Neural cell (in vitro differentiated cells): ENCODE results near the gene ITGB1. TPM values are rescaled to one million over a fixed set of nuclear protein-coding genes. Genes with fewer than 3 reads are reported as not detected.
A peak's percentile ranks its signal among the peaks of the same experiment; 100 is the strongest.

Experiments
- H2AFZ ChIP-seq: fragments of 200-600, 300-800 bp; sonication (generic), shearing (Covaris generic); 2 replicates; pipeline ENCODE4 v1.6.0; 2014; ENCODE audit warnings: low read depth, mild to moderate bottlenecking, antibody characterized with exemption, low read length, moderate library complexity
- H3F3A ChIP-seq: fragments of 200-600 bp; shearing (Covaris generic); 2 replicates; pipeline ENCODE4 v1.6.1; 2016; ENCODE audit warnings: mild to moderate bottlenecking, moderate library complexity, mixed read lengths, antibody characterized with exemption, low read length; ENCODE audit not compliant: insufficient read depth, poor library complexity, severe bottlenecking
- H3K27ac ChIP-seq: fragments of 200-600, 300-800 bp; sonication (generic), shearing (Covaris generic); 2 replicates; pipeline ENCODE4 v1.5.1; 2014; ENCODE audit warnings: mild to moderate bottlenecking, low read length, moderate library complexity
- H3K27me3 ChIP-seq: fragments of 300-800, 200-600 bp; sonication (generic), shearing (Covaris generic); 2 replicates; pipeline ENCODE4 v1.6.0; 2014; ENCODE audit warnings: mild to moderate bottlenecking, low read depth, low read length, moderate library complexity; ENCODE audit not compliant: insufficient read depth
- H3K36me3 ChIP-seq: fragments of 300-800, 200-600 bp; sonication (generic), shearing (Covaris generic); 2 replicates; pipeline ENCODE4 v1.5.1; 2014; ENCODE audit warnings: mild to moderate bottlenecking, antibody characterized with exemption, low read length, moderate library complexity; ENCODE audit not compliant: insufficient read depth
- H3K4me2 ChIP-seq: fragments of 300-800, 200-600 bp; sonication (generic), shearing (Covaris generic); 2 replicates; pipeline ENCODE4 v1.6.0; 2014; ENCODE audit warnings: mild to moderate bottlenecking, low read length
- H3K4me3 ChIP-seq: fragments of 300-800, 200-600 bp; sonication (generic), shearing (Covaris generic); 2 replicates; pipeline ENCODE4 v1.5.1; 2014; ENCODE audit warnings: mild to moderate bottlenecking, low read length, moderate library complexity
- H3K79me2 ChIP-seq: fragments of 200-600 bp; shearing (Covaris generic); replicated peaks from 2 replicates; pipeline ENCODE4 v1.6.0; 2014; ENCODE audit warnings: mild to moderate bottlenecking, low read length, moderate library complexity; ENCODE audit not compliant: insufficient read depth
- H3K9ac ChIP-seq: fragments of 300-800, 200-600 bp; sonication (generic), shearing (Covaris generic); 2 replicates; pipeline ENCODE4 v1.6.1; 2016; ENCODE audit warnings: mild to moderate bottlenecking, low read length, mixed read lengths
- H3K9me2 ChIP-seq: fragments of 200-600 bp; shearing (Covaris generic); 2 replicates; pipeline ENCODE4 v1.6.1; 2016; ENCODE audit warnings: mild to moderate bottlenecking, low read length, mixed read lengths; ENCODE audit not compliant: insufficient read depth
- H3K9me3 ChIP-seq: fragments of 200-600, 300-800 bp; sonication (generic), shearing (Covaris generic); 2 replicates; pipeline ENCODE4 v1.6.1; 2016; ENCODE audit warnings: mild to moderate bottlenecking, mixed run types, low read length, moderate library complexity, mixed read lengths
- H4K20me1 ChIP-seq: fragments of 200-600 bp; shearing (Covaris generic); 2 replicates; pipeline ENCODE4 v1.6.1; 2016; ENCODE audit warnings: mild to moderate bottlenecking, mixed run types; ENCODE audit not compliant: insufficient read depth
- EP300 ChIP-seq: fragments of 450-650 bp; conservative IDR thresholded peaks from 2 replicates; pipeline ENCODE4 v1.6.1; 2014; ENCODE audit warnings: antibody characterized with exemption, mild to moderate bottlenecking, moderate library complexity; ENCODE audit not compliant: poor library complexity, severe bottlenecking
- POLR2AphosphoS5 ChIP-seq: IDR thresholded peaks from 2 replicates; pipeline ENCODE4 v1.6.1; 2012
- RAD21 ChIP-seq: fragments of 450-650 bp; conservative IDR thresholded peaks from 2 replicates; pipeline ENCODE4 v1.6.1; 2014; ENCODE audit warnings: antibody characterized with exemption, mild to moderate bottlenecking, moderate library complexity
- polyA plus RNA-seq: library from polyadenylated mRNA; depleted of rRNA; stranded (reverse); fragments of >200 nt; gene quantifications from 2 replicates; pipeline ENCODE4 v1.2.3, GENCODE V29; 2014
- TF ChIP-seq, protein P1 (sequence below): fragments of 450-650 bp; IDR thresholded peaks from 2 replicates; pipeline ENCODE4 v1.5.1; 2014; ENCODE audit warnings: antibody characterized with exemption, mild to moderate bottlenecking, moderate library complexity; ENCODE audit not compliant: poor library complexity, severe bottlenecking

The ITGB1 gene
- polyA plus RNA-seq, 1 donor from 2014 or later: 62.4 TPM

DNA sequence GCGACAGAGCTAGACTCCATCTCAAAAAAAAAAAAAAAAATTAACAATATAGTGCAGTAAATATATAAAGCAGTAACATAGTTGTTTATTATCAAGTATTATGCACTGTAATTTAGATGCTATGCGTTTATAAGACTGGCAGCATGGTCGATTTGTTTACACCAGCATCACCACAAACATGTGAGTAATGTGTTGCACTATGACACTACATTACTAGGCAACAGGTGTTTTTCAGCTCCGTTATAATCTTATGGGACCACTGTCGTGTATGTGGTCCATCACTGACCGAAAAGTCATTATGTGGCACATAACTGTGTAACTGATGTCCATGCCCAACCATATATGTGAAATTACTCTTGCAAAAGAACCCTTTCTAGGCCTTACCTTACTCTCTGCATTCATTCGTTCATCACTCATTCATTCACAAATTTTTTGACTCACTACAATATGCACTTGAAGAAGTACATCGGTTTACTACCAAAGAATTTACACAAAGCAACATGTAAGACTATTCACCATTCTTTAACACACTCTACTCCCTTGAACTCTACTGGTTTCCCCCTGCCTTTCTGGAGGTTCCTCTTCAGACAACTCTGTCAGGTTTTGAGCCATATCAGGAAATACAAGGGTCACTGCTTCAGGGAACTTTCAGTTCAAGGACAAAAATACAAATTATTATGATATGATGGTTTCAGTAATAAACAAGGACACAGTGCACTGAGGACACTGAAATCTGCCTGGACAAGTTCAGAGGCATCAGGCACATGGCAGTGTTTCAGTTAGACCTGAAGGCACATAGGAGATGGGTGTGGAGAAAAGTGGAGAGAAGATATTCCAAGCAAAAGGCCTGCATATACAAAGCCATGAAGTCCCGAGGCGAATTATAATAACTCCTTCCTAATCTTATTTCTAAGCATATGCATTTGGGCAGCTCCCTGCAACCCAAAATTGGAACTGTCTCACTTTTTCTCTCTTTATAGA, 17.4 kb downstream of the ITGB1 start:
- no peaks in the 10 kb centered on the region for H3K9me3 ChIP-seq
- no peaks in the 10 kb centered on the region for H3K9me2 ChIP-seq
- H3K27me3 ChIP-seq: no peaks in the 10 kb centered on the region
- no peaks in the 10 kb centered on the region for H3K36me3 ChIP-seq
- H3K79me2 ChIP-seq: peaks cover 83% of the 10 kb centered on the region
- H3K9ac ChIP-seq: no peak overlapping the region
- no peak overlapping the region for H3K4me2 ChIP-seq
- no peak overlapping the region for H3K27ac ChIP-seq
- H2AFZ ChIP-seq: no peak overlapping the region
- no peak overlapping the region for H3K4me3 ChIP-seq
- peaks cover 3% of the 10 kb centered on the region for H3F3A ChIP-seq
- no peaks in the 10 kb centered on the region for H4K20me1 ChIP-seq
- TF ChIP-seq RAD21: no peak

DNA sequence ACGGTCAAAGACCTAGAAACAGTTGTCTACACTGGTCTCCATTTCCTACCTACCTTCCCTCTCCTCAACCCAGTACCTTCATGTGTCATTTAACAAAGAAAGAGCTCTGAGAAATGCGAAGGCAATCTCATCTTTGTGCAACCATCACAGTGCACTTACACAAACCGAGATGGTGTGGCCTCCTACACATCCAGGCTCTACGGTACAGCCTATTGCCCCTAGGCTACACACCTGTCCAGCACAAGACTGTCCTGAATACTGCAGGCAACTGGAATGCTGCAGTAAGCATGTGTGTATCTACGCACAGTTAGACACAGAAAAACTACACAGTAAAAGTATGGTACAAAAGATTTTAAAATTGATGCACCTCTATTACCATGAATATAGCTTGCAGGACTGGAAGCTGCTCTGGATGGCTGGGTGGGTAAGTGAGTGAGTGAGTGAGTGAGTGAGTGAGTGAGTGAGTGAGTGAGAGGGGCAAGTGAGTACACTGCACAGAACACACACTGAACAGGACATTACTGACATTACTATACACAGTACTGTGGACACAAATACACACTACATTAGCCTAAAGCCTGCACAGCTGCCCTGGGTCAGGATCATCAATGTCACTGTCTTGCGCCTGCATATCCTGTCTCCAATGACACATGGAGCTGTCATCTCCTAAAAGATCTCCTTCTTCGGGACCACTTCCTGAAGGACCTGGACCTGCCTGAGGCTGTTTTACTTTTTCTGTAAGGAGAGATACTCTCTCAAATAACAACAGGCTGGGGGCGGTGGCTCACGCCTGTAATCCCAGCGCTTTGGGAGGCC, 18.5 kb downstream of the ITGB1 start:
- peaks cover 7% of the 10 kb centered on the region for H3K36me3 ChIP-seq
- peaks cover 3% of the 10 kb centered on the region for H3F3A ChIP-seq
- H3K27me3 ChIP-seq: no peaks in the 10 kb centered on the region
- H3K79me2 ChIP-seq: peaks cover 84% of the 10 kb centered on the region
- no peak overlapping the region for H3K4me3 ChIP-seq
- no peak for TF ChIP-seq POLR2AphosphoS5
- peak overlapping the region; percentile 79 for H3K27ac ChIP-seq
- no peaks in the 10 kb centered on the region for H3K9me2 ChIP-seq
- H2AFZ ChIP-seq: no peak overlapping the region
- peaks cover 4% of the 10 kb centered on the region for H4K20me1 ChIP-seq
- H3K4me2 ChIP-seq: no peak overlapping the region
- peak overlapping the region; percentile 38 for H3K9ac ChIP-seq
- no peaks in the 10 kb centered on the region for H3K9me3 ChIP-seq

DNA sequence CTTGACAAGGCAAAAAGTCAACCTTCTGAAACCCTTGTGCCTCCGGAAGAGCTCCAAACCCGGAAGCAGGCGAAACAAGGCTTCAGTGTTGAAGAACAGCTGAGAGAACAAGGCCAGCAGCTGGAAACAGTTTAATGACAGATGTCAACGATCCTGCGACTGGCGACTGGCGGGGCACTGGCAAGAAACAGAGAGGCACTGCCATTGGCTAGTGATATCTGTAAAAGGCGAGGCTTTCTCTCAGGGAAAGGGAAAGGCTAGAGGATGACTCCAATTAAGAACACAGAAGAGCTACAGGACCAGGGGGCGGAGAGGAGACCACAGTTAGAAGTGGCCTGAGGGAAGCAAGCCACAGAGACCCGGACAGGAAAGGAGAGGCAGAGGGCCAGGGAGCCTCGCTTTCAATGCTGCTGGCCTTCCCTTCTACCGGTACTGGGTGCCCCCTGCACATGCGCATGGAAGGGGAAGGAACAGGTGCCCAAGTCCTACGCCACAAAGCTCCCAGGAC, 19.4 kb downstream of the ITGB1 start:
- Histone ChIP-seq H3K27ac (peak overlapping the region; percentile 79), H3K4me3 (peak overlapping the region; percentile 40)

More for the DNA sequence above, 19.4 kb downstream of the ITGB1 start:
- Histone ChIP-seq H4K20me1 (peaks cover 4% of the 10 kb centered on the region), H3K27me3 (no peaks in the 10 kb centered on the region), H3F3A (peaks cover 3% of the 10 kb centered on the region), H3K9me2 (no peaks in the 10 kb centered on the region), H2AFZ (no peak overlapping the region), H3K9me3 (no peaks in the 10 kb centered on the region), H3K4me2 (no peak overlapping the region), H3K36me3 (peaks cover 7% of the 10 kb centered on the region), H3K9ac (peak overlapping the region; percentile 38), H3K79me2 (peaks cover 84% of the 10 kb centered on the region)
- peak; percentile 6 for TF ChIP-seq EP300
- TF ChIP-seq, protein P1, sequence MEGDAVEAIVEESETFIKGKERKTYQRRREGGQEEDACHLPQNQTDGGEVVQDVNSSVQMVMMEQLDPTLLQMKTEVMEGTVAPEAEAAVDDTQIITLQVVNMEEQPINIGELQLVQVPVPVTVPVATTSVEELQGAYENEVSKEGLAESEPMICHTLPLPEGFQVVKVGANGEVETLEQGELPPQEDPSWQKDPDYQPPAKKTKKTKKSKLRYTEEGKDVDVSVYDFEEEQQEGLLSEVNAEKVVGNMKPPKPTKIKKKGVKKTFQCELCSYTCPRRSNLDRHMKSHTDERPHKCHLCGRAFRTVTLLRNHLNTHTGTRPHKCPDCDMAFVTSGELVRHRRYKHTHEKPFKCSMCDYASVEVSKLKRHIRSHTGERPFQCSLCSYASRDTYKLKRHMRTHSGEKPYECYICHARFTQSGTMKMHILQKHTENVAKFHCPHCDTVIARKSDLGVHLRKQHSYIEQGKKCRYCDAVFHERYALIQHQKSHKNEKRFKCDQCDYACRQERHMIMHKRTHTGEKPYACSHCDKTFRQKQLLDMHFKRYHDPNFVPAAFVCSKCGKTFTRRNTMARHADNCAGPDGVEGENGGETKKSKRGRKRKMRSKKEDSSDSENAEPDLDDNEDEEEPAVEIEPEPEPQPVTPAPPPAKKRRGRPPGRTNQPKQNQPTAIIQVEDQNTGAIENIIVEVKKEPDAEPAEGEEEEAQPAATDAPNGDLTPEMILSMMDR: no peak
